CD4-positive, alpha-beta T cell treated with Interleukin-4 for 4 hours (primary cell): Measurements from ENCODE around the gene TNIP3.

Experiments used
- DNase-seq: peaks from one replicate; pipeline ENCODE4 v3.0.0-alpha.2; 2020

TNIP3 gene

GRCh38 chr4:121138039-121138825 is 25.9 kb downstream of the TNIP3 start:
- peak; percentile 55 for DNase-seq

DNA sequence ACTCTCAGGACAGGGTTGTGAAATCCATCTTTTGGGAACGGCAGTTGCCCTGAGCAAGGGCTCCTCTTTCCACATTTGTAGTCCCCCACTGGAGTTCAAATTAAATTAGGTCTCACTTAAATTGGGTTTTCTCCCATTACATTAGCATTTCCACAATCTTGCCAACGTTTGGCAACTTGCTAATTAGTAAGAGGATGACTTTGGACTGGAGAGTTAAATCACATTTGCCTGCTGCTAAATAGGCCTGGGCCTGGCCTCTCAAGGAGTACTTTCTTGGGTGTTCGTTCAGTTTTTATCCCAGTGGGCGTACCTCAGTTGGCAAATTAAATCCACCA is 33.8 kb downstream of the TNIP3 start:
- no peak for DNase-seq

DNA sequence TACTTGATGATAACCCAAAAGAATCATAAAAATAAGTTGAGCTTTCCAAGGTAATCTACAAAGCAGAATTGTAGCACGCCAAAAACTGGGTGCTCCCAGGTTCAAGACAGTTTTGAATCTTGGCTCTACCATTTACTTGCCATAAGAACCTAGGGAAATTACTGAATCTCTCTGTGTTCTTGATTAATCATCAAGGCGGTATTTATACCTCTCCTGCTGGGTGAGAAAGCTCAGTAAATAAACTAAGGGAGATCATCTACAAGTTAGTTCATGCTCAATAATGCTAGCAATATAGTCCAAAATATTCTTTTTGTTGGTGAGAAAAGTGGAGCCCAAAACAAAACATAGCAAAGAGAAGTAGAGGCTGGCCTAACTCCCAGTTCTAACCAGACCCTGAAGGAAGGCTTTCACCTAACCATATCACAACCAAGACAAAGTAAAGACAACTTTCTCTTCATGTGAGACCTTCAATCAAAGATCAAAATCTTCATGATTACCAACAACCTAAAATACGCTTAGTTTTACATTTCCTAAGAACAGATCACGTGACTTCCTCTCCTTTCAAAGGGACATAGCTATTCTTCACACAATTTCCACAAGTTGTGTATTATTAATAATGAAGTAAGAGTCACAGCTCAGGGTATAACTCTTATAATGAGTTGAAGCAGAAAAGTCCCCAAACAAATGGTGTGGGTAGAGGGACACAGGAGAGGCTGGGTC is 34.4 kb downstream of the TNIP3 start:
- DNase-seq = peak; percentile 24

DNA sequence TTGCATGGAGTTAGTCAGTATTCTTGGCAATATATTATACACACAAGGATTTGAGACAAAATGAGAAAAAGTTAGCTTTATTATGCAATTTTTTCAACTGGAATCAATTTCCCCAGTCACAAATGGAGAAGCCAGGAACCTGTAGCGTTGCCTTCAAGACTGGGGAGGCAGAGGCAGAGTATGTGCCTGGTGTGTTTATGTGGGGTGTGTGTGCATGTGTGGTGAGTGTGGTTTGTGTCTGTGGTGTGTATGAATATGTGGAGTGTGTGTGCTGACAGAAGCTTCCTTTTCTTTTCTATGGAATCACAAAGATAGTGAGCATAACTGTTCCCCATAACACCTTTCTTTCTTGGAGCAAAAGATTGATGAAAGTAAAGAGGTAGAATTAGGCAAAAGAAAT is 37.0 kb downstream of the TNIP3 start:
- DNase-seq = no peak

DNA sequence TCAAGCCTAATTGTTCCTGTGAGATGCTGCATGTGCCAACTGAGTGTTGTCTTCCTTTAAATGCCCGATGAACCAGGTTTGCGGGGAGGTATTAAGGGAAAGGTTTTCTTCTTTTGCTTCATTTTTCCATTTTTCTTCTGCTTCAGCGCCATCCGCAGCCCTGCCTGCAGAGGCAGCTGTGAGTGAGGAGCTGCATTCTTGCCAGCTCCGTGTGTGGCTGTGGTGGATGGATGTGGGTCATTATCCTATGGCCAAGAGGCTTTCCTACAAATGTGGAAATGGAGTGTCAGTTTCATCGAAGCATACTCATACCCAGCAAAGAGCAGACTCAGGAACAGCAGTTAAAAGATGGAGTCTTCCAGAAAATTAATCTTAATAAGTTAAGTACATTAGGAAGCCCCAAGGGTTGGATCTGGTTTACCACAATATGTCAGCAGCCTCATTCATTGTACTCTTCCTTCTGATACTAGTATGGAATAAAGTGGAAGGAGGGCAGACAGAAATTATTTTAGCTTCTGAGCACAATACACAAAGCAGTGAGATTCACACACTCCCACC is 37.6 kb downstream of the TNIP3 start:
- no peak for DNase-seq

DNA sequence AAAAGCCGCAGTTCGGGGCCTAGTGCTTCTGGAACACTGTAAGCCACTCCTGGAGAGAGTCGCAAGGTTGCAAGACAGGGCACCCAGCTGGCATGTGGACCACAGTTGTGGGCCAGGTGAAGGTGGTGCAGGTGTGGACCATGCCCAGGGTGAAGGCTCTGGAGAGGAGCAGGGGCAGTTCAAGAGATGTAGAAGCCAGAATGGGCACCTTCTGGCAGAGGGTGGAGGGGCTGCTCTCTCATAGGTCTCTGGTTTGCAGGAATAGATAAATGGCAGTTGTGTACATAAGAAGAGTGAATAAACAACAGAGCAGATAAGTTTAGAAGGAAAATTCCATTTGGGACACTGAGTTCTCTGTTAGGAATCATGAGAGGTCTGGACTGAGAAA is 38.6 kb downstream of the TNIP3 start:
- no peak for DNase-seq

GRCh38 chr4:121122661-121123060 is 41.5 kb downstream of the TNIP3 start:
- no peak for DNase-seq

DNA sequence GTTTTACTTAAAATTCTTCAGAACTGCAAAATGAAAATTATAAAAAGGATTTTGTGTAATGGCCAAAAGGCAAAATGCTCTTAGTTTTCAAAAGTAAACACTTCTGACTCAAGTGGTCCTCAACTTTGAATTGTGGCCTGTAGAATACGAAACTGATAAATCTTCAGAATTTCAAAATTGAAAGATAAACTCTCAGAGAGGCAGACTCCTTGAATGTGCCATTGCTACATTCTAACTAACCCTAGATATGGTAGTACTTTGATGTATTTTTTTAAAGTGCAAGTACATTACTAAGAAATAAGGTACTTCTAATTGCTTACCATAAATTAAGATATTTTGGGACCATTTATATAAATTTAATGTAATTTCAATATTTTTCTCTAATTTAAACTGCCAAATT is 44.4 kb downstream of the TNIP3 start:
- no peak for DNase-seq

DNA sequence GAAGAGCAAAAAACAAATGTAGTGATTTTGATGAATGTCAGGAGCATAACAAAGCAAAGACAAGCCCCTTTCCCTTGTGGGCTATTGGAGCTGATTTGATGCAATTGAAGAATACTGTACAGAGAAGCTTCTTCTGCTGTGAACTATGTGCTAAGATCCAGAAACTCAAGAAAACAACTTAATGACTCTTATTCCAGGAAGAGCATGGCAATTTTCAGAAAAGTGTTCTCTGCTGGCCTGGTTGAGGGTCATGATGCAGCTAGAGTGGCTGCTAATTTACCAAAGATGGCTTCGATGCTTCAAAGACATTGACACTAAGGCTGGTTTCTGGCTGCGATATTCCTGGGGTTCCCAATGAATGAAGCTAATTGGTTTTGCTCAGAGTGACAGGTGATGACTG is 45.8 kb downstream of the TNIP3 start:
- DNase-seq = no peak

DNA sequence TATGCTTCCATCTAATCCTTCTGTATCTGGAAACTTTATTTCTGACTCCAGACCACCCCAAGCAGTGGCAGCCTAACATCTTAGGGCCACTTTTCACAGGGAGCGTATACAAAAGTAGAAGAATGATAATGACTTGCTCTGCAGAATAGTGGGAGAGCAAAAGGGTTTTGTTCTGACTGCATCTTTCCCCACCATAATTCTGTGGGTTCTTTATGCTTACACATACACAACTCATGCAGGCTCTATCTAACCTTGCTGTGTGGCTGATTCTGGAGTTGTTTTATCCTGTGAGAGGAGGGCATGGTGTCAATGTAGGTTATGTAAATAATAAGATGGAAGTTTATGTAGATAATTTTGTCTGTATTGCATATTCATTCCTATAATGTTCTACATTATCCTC is 49.4 kb downstream of the TNIP3 start:
- no peak for DNase-seq

DNA sequence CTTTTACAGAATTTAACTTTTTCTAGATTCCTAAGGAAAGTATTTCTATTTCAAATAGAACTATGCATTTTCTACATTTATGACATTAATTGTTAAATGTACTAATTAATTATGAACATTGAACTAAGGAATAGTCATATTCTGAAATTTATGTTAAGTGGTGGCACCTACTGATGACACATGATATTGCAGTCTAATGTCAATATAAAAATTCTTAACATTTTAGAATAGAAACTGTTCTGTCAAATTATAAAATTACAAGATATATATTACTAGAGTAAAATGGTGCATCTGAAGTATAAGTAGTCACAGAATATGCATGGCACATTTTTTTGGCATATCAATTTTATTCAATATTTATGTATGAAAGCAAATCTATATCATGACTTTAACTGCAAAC is 51.6 kb downstream of the TNIP3 start:
- no peak for DNase-seq

GRCh38 chr4:121108557-121108956 is 55.6 kb downstream of the TNIP3 start:
- no peak for DNase-seq

DNA sequence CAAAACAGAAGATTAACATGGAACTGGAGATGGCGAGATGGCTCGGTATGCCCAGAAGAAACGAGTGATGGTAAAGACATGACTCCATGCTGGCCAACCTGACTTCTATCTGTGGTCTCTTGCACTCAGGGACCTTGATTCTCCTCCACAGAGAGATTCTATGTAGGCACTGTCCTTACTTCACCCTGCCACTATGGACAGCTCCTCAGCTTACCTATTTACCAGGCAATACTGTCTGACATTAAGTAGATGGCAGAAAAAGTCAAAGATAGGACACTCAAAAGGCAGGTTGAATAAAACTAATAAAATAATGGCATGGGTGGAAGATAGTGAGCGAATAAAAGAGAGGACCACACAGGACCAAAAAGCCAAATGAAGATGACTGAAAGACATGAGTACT is 56.6 kb downstream of the TNIP3 start:
- no peak for DNase-seq

- DNase-seq = no peak
Observed at GRCh38 chr4:121100093-121100775, 63.9 kb downstream of the TNIP3 start.

- DNase-seq = no peak
Observed at GRCh38 chr4:121098266-121098665, 65.9 kb downstream of the TNIP3 start.

GRCh38 chr4:121096629-121097028 is 67.5 kb downstream of the TNIP3 start:
- DNase-seq = peak; percentile 29

DNA sequence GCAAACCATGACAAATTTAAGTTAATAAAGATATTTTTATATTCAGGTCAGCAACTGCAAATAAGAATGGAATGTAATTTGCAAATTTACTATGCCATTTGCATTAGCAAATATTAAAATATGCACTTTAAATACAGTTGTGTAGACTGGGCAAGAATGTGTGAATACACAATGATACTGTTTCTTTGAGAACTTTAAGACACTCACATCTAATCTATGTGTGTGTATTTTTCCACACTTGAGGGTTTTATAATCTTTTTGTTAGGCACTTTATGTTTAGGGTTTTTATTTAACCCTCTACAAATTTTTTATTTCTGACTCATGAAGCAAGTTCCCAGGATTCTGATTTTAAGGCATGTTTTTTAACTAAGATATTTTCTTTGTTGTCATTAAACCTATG is 67.9 kb downstream of the TNIP3 start:
- DNase-seq = no peak

DNA sequence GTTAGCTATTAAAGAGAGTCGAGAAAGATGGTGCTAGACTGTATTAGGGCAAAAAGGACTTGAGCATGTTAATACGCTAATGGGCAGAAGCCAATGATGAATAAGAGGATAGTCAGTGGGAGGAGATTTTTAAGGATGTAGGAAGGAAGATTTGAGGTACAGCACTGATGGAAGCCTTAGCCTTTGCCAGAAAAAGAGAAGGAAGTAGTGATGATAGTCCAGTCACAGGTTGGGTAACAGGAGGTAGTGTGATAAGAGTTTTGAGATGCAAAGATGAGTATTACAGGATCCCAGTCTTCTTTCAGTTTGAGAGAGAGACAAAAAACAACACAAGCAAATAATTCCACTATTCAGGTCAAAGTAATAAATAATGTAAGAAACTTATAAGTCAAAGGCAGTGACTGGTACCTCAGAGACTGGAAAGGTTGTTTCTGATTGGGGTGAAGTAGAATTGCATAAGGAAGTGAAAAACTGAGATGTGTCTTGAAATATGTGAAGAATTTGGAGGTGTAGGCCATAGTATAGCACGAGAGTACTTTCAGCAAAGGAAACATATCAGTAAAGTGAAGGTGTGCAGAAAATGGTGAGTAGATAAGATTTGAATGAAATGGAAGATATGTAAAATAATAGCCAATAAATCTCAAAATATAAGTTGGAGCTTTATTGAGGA is 69.7 kb downstream of the TNIP3 start:
- DNase-seq = no peak

DNA sequence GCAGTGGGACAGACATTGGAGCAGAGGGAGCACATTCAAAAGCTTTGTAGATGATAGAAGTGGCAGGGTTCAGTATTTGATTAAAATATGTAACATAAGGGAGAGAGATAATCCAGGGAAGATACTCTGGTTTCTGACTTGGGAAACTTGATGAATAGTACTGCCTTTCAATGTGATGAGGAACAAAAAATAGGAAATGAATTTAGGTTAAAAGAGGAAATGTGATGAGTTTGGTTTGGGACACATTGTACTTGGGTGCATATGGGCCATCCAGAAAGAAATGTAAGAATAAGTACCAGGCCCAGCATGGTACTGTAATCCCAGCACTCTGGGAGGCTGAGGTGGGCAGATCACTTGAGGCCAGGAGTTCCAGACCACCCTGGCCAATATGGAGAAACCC is 70.9 kb downstream of the TNIP3 start:
- no peak for DNase-seq

DNA sequence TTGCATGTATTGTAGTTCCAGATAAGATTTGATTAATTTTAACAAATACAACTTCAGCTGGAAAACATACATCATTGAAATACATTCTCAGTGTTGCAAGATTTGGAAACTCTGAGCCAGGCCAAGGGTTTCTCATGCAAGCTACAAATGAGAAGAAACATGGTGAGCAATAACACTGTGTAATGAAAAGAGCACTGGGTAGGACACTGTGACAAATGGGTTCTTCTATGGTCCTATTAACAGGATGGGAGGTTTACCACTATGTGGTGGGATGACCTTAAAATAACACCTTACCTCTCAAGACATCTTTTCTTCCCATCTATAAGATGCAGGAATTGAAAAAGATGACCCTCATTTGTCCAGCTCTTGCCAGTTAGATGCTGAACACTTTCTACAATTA is 72.2 kb downstream of the TNIP3 start:
- no peak for DNase-seq

- DNase-seq = no peak
Observed at GRCh38 chr4:121088867-121089266, 75.3 kb downstream of the TNIP3 start.
